ENCODE measurements around the gene KIF3C.
"Not testable (repeated sequence)": the region's sequence is repeated elsewhere in the genome, so short reads cannot be mapped to it uniquely, and the experiment has no call there.

KIF3C gene

DNA sequence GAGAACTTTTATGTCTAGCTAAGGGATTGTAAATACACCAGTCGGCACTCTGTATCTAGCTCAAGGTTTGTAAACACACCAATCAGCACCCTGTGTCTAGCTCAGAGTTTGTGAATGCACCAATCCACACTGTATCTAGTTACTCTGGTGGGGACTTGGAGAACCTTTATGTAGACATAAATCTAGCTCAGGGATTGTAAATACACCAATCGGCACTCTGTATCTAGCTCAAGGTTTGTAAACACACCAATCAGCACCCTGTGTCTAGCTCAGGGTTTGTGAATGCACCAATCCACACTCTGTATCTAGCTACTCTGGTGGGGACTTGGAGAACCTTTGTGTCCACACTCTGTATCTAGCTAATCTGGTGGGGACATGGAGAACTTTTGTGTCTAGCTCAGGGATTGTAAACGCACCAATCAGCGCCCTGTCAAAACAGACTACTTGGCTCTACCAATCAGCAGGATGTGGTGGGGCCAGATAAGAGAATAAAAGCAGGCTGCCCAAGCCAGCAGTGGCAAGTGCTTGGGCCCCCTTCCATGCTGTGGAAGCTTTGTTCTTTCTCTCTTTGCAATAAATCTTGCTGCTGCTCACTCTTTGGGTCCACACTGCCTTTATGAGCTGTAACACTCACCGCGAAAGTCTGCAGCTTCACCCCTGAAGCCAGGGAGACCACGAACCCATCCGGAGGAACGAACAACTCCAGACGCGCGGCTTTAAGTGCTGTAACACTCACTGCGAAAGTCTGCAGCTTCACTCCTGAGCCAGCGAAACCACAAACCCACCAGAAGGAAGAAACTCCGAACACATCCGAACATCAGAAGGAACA, 66.1 kb downstream of the KIF3C start:
- not testable (repeated sequence) for DNase-seq (ENCODE audit: low spot score)

- not testable (repeated sequence) for DNase-seq (ENCODE audit: low spot score)
These were observed 66.9 kb downstream of the KIF3C start for GRCh38 chr2:25915411-25915810.

DNA sequence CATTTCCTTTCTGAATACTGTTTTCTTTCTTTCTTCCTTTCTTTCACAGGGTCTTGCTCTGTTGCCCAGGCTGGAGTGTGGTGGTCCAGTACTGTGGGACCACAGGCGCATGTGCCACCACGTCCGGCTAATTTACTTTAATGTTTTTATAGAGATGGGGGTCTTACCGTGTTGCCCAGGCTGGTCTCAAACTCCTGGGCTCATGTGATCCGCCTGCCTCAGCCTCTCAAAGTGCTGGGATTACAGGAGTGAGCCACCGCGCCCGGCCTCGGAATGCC, 68.7 kb downstream of the KIF3C start:
- not testable (repeated sequence) for DNase-seq (ENCODE audit: low spot score)

- DNase-seq (ENCODE audit: low spot score): no peak
These were observed 69.2 kb downstream of the KIF3C start for GRCh38 chr2:25912851-25913695.

- DNase-seq (ENCODE audit: low spot score): not testable (repeated sequence)
These were observed 72.7 kb downstream of the KIF3C start for GRCh38 chr2:25909574-25909973.

DNA sequence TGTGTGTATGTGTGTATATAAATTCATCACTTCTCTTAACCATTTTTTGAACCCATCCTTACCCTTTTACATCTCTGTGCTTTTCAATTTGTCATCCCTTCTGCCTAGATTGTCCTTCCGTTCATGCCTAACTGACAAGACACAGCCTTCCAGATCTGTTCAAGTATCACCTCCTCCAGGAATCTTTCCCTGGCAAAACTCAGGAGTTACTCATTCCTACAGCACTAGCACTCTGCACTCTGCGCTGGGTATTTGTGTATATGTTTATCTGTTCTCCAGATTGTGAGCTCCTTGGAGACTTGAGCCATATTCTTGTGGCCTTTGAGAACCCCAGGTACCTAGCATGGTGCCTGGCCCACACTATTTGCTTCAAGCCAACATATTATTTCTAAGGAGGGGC, 77.2 kb downstream of the KIF3C start:
- DNase-seq (ENCODE audit: low spot score): no peak

- DNase-seq (ENCODE audit: low spot score): peak; percentile 86
These were observed 79.0 kb downstream of the KIF3C start for GRCh38 chr2:25903216-25903776.

- DNase-seq (ENCODE audit: low spot score): no peak
These were observed 82.8 kb downstream of the KIF3C start for GRCh38 chr2:25899404-25899970.

DNA sequence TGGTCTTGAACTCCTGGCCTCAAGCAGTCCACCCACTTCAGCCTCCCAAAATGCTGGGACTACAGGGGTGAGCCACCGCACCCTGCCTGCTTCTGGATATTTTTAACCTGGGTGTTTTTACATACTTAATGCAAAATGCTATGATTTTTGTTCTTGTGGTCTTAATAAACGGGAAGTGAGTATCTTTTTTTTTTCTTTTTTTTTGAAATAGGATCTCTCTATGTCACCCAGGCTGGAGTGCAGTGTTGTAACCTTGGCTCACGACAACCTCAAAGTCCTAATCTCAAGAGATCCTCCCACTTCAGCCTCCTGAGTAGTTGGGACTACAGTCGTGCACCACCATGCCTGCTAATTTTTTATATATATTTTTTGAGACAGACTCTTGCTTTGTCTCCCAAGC, 84.8 kb downstream of the KIF3C start:
- no peak for DNase-seq (ENCODE audit: low spot score)

- not testable (repeated sequence) for DNase-seq (ENCODE audit: low spot score)
These were observed 86.0 kb downstream of the KIF3C start for GRCh38 chr2:25896308-25896707.

DNA sequence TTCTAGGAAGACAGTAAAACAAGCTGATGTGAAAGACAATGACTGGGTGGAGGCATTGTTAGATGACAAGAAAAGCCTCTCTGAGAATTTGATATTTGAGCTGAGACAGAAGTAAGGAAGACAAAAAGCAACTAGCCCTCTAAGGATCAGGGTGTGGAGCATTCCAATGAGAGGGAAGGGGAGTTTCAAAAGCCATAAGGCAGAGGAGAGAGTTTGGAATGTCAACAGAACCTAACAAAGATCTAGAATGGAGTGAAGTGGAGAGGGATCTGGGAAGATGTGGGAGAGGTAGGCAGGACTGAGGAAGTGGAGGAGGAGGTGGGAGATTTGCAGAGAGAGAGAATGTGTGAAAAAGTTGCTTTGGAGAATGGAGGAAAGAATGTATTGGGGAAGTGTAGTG, 86.7 kb downstream of the KIF3C start:
- DNase-seq (ENCODE audit: low spot score): no peak

- DNase-seq (ENCODE audit: low spot score): no peak
These were observed 87.3 kb downstream of the KIF3C start for GRCh38 chr2:25895018-25895417.

- DNase-seq (ENCODE audit: low spot score): no peak
These were observed 88.0 kb downstream of the KIF3C start for GRCh38 chr2:25894135-25894830.

DNA sequence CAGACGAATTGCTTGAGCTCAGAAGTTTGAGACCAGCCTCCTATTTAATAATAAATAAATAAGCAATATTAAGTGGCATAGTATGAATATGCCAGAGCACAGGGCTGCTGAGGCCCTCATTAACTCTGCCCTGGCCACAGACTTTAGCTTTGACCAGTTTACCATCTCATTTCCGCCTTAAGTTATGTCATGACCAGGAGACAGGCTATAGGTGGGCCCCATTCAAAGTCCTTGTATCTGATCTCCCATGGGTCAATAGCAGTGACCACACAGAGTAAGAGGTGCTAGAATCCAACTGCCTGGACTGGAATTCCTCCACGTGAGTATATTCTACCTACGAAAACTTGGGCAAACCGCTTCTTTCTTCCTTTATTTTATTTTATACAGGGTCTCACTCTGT, 90.6 kb downstream of the KIF3C start:
- DNase-seq (ENCODE audit: low spot score): no peak

DNA sequence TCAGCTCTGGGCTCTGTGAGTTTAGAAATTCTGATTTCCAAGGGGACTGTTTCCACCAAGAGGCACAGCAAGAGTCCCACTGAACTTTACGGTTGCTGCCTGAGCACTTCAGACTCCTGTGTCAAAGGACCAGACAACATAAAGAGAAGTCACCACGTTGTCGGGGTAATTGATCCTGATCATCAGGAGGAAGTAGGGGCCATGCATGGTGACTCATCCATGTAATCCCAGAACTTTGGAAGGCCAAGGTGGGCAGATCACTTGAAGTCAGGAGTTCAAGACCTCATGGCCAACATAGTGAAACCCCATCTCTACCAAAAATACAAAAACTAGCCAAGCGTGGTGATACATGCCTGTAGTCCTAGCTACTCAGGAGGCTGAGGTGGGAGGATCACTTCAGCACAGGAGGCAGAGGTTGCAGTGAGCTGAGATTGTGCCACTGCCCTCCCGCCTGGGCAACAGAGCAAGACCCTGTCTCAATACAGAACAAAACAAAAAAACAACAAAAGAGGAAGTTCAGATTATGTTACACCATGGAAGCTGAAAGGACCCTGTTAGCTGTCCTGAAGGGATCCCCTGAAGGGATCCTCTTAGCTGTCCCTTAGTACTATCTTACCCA, 94.6 kb downstream of the KIF3C start:
- no peak for DNase-seq (ENCODE audit: low spot score)

DNA sequence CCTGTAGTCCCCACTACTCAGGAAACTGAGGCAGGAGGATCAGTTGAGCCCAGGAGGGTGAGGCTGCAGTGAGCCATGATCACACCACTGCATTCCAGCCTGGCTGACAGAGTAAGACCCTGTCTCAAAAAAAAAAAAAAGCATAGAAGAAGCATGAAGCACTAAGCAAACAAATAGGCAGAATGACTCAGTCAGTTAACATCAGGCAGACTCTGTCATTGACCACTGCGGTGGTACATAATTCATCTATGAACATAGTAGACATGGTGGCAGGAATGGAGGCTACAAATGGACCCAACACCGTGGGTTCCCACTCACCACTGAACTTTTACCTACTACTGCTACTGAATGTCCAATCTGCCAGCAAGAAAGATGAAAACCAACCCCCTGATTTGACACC, 96.4 kb downstream of the KIF3C start:
- no peak for DNase-seq (ENCODE audit: low spot score)

DNA sequence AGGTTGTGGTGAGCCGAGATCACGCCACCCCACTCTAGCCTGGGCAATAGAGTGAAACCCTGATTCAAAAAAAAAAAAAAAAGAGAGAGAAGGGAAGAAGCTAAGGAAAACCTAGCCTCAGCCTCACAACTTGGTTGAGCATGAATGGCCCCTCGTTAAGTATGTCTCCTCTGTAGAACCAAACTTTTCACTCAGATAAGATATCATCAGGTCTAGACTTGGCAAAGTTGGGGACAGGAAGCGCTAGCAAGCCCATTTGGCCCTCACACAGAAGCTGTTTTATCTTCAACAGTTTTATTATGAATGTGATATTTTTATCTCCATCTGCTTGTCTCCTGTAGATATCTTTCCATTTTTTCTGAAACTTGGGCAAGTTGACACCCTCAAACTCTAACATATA, 100.5 kb downstream of the KIF3C start:
- DNase-seq (ENCODE audit: low spot score): no peak

DNA sequence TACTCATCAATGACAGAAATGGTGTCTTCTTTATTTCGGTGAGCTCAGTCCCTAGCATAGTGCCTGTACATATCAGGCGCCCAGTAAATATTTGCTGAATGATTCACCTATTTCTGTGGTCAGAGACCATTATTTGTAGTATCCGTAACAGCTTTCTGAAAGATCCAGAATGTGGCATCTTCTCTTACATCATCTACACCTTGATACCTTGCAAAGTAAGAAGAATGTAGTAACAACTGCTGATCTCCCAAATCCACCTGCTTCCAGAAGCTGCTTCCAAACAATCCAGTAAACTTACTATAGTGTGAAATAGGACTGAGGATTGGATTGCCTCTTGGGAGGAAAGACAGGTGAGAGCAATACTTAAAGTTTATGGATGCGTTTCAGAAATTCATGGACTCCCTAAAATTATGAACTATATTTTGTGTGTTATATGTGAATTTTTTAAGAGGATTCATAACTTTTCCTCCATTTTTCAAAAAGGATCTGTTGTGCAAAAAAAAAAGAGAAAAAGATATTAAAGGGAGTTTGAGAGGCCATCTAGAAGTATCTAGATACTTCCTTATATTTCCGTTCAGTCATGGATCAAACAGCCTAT, 103.1 kb downstream of the KIF3C start:
- DNase-seq (ENCODE audit: low spot score): no peak

GRCh38 chr2:25878361-25879132, 103.8 kb downstream of the KIF3C start, which contains the start of gene ASXL2:
ASXL2 (minus strand) TSS chr2:25878487; CDS start chr2:25878222, 265 bp downstream.
- peak; percentile 92 for DNase-seq (ENCODE audit: low spot score)

All from COLO829 (cell line).